Inflammatory macrophage (primary cell): ENCODE data around the gene CFAP46.
"Not testable (repeated sequence)": the region's sequence is repeated elsewhere in the genome, so short reads cannot be mapped to it uniquely, and the experiment has no call there.

Experiments
- DNase-seq, 2 donors: peaks; one replicate each; pipeline ENCODE4 v3.0.0-alpha.2; 2020 to 2022

Gene CFAP46

GRCh38 chr10:132860532-132860931, 81.8 kb downstream of the CFAP46 start:
- no peak for DNase-seq

- no peak for DNase-seq
Measured at GRCh38 chr10:132859084-132859855, 83.1 kb downstream of the CFAP46 start.

- DNase-seq: no peak
Measured at GRCh38 chr10:132858121-132859081, 84.0 kb downstream of the CFAP46 start.

GRCh38 chr10:132856869-132857524, 85.4 kb downstream of the CFAP46 start:
- no peak for DNase-seq

- DNase-seq: no peak
Measured at GRCh38 chr10:132855889-132856288, 86.5 kb downstream of the CFAP46 start.

- DNase-seq: no peak
Measured at GRCh38 chr10:132851451-132851850, 90.9 kb downstream of the CFAP46 start.

- DNase-seq: no peak
Measured at GRCh38 chr10:132850896-132851295, 91.5 kb downstream of the CFAP46 start.

- no peak for DNase-seq
Measured at GRCh38 chr10:132850246-132850645, 92.1 kb downstream of the CFAP46 start.

GRCh38 chr10:132849546-132850031, 92.8 kb downstream of the CFAP46 start:
- DNase-seq: no peak

- no peak for DNase-seq
Measured at GRCh38 chr10:132848951-132849545, 93.3 kb downstream of the CFAP46 start.

GRCh38 chr10:132848291-132848701, 94.1 kb downstream of the CFAP46 start:
- no peak for DNase-seq

GRCh38 chr10:132847856-132848255, 94.5 kb downstream of the CFAP46 start:
- DNase-seq: no peak

- DNase-seq: no peak
Measured at GRCh38 chr10:132847416-132847777, 95.0 kb downstream of the CFAP46 start.

- no peak for DNase-seq
Measured at GRCh38 chr10:132846631-132847415, 95.5 kb downstream of the CFAP46 start.

- no peak for DNase-seq
Measured at GRCh38 chr10:132845780-132846595, 96.4 kb downstream of the CFAP46 start.

- DNase-seq: no peak
Measured at GRCh38 chr10:132845041-132845551, 97.3 kb downstream of the CFAP46 start.

- DNase-seq: no peak
Measured at GRCh38 chr10:132844069-132844809, 98.1 kb downstream of the CFAP46 start.

- not testable (repeated sequence) for DNase-seq
Measured at GRCh38 chr10:132843276-132843675, 99.1 kb downstream of the CFAP46 start.

GRCh38 chr10:132842397-132842796, 100.0 kb downstream of the CFAP46 start:
- DNase-seq: no peak

- no peak for DNase-seq
Measured at GRCh38 chr10:132841615-132841975, 100.8 kb downstream of the CFAP46 start.
